HG03139 (cell line): ENCODE data around the gene LRRC42.
"Not testable (repeated sequence)": the region's sequence is repeated elsewhere in the genome, so short reads cannot be mapped to it uniquely, and the experiment has no call there.

Source experiments
- ATAC-seq: cut with Tn5 transposase; IDR thresholded peaks from one replicate; pipeline ENCODE4 v1.9.1; 2021; ENCODE audit not compliant: unreplicated experiment

The LRRC42 gene

GRCh38 chr1:54003750-54004480 is 57.8 kb downstream of the LRRC42 start:
- not testable (repeated sequence) for ATAC-seq

DNA sequence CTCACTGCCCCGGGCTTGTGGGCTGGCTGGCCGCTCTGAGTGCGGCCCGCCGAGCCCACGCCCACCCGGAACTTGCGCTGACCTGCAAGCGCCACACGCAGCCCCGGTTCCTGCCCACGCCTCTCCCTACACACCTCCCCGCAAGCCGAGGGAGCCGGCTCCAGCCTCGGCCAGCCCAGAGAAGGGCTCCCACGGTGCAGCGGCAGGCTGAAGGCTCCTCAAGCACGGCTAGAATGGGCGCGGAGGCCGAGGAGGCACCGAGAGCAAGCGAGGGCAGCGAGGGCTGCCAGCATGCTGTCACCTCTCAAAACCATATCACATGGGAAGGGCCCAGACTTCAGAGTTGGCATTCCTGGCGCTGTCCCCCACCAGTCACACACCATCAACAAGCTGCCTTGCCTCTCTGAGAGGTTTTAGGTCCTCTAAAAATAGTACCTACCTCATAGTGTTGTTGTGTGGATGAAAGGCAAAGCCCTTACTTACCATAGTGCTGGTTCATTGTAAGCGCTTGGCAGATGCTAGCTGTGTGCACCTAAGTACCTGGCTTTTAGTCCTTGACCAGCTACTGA is 58.4 kb downstream of the LRRC42 start:
- ATAC-seq, result no peak

- ATAC-seq, result no peak
Measured at GRCh38 chr1:54006508-54006907, 60.4 kb downstream of the LRRC42 start.

GRCh38 chr1:54007613-54008012 is 61.5 kb downstream of the LRRC42 start:
- no peak for ATAC-seq

DNA sequence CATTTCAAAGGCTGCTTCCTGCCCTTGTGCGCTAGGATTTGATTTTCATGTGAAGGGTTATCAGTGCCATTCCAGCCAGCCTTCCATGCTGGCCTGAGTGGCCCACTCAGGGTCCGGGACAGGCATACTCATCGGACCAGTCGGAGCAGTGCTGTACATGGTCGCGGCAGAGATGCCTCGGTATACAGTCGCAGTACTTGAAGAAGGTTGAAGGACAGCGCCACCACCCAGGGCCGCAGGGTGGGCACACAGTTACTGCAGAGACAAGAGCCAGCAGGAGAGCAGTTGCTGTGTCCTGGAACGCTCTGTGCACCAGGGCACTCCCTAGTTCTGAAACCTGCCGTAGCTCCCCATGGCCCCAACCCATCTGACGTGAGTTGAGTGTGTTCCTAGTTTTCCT is 62.7 kb downstream of the LRRC42 start:
- no peak for ATAC-seq

DNA sequence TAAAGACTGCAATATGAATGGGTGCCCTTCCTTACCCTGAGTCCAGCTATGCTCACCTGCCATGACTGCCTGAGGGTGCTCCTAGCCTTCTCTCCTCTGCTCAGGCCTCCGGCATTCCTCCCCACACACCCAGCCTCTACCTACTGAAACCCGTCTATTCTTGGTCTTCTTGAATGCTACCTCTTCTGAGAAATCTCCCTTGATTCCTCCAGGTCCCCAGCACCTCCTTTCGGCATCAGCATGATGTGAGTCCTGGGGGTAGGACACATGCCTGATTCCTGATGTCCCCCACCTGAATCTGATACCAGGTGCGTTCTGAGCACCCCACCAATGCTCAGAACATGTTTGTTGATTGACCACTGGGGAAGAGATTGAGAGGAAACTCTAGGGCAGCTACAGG is 63.3 kb downstream of the LRRC42 start:
- no peak for ATAC-seq

- ATAC-seq, result no peak
Measured at GRCh38 chr1:54010415-54011117, 64.4 kb downstream of the LRRC42 start.

DNA sequence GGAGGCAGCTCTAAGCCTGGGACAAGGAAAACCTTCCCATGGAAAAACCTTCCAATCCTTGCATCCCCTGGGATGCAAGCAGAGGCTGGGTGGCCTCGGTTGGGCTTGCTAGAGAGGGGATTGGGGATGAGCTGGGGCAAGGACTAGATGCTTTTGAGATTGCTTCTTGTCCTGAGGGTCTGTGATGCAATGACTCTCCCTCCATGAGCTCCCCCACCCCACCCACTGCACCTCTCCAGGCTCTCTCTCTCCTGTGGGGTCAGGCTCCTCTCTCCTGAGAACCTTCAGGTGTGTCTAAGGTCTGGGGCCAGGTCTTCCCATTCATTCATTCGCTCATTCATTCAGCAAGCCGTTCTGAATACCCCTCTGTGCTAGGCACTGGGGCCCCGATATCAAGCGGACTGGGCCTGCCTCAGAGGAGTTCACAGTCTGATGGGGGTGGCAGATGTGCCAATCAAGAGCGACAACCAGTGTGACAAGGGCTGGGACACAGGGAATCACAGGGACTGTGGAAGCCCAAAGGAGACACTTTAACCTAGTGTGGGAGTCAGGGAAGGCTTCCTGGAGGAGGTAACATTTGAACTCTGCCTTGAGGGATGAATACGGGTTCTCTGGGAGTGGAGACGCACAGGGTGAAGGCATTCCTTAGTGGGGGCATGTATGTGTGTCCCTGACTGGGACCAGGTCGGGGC is 65.3 kb downstream of the LRRC42 start:
- ATAC-seq, result no peak

GRCh38 chr1:54012008-54012325 is 65.8 kb downstream of the LRRC42 start:
- no peak for ATAC-seq

DNA sequence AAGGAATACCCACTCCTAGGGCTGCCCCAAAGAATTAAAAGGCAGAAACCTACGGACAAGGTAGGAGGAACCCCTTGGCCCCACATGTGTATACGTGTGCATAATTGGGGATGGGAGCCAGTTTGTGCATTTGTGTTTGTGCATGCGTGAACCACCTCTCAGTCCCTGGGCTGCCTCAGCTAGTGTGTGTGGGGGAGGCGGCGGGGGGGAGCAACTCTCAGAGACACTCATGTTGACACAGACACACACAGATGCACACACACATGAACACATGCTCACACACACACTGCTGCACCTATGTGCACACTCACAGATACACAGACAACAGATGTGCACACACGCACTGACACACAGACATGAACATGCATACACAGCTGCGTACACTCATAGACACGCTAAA is 66.7 kb downstream of the LRRC42 start:
- no peak for ATAC-seq

- no peak for ATAC-seq
Measured at GRCh38 chr1:54013393-54014008, 67.4 kb downstream of the LRRC42 start.

- ATAC-seq, result no peak
Measured at GRCh38 chr1:54014009-54014629, 68.0 kb downstream of the LRRC42 start.

DNA sequence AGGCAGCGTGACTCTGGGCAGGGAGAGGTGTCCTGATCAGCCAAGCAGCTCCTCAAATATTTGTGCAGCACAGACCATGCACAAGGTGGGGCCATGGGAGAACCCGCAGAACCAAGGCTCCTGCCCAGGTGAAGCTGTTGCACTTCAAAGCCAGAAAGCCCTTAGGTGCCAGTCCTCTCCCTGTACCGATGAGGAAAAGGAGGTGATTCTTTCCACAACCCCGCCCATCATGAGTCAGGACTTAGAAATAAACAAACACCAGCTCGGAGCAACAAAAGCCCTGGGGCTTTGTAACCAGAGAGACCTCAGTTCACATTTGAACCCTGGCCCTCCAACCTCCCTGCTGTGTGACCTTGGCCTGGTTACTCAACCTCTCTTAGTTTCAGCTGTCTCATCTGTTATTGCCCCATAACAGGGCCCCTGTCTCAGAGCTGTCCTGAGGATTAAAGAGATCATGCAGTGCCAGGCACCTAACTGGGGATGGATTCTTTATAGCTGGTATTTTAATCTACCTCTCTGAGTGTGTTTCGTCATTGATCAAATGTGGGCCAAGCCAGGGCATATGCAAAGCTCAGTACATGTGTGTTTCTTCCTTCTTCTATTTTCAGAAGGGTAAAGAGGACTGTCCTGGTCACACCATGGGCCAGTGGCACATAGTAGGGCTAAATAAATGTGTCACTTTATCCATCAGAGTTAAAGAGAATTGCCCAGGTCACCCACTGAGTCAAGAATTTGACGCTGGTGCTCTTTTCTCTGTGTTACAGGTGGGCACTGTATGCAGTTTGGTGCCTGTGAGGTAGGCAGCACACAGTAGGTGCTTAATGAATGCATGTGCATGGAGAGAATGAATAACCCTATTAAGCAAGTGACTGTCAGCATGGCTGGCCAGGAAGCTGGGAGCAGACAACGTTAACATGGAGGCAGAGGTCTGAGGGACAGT is 70.5 kb downstream of the LRRC42 start:
- ATAC-seq, result no peak
